Myometrial cell (primary cell): Measurements from ENCODE around the gene FAM240A. TPM values are rescaled to one million over a fixed set of nuclear protein-coding genes. Genes with fewer than 3 reads are reported as not detected.

ENCODE experiments used
- total RNA-seq: library from RNA; depleted of rRNA; stranded (reverse); fragments of >200 nt; gene quantifications from 2 replicates; pipeline ENCODE4 v1.2.3, GENCODE V29; 2015

The FAM240A gene
- not detected in 2 replicates for total RNA-seq

GRCh38 chr3:46612324-46612723 is at the start of gene FAM240A:
Gene FAM240A, plus strand, starts transcription at chr3:46612525. Its CDS starts 159 bp downstream, at chr3:46612684.

GRCh38 chr3:46566040-46566641 is 46.2 kb upstream of the FAM240A start, which contains the start of gene LRRC2:
Gene LRRC2, minus strand, starts transcription at chr3:46566302. Its CDS starts 14,711 bp downstream, at chr3:46551591.

Other genes with a start within 250 kb of the FAM240A start
- gene CCR5, start 241.6 kb upstream of the FAM240A start, total RNA-seq: not detected in 2 replicates
- gene CCRL2, start 205.3 kb upstream of the FAM240A start, total RNA-seq: 5.0 and 6.6 TPM in 2 replicates
- not detected in 2 replicates for gene LTF, start 147.6 kb upstream of the FAM240A start, total RNA-seq
- gene RTP3, start 114.5 kb upstream of the FAM240A start, total RNA-seq: not detected in 2 replicates
- 0.18 TPM in 1 of 2 replicates, not detected in the other for gene LRRC2, start 46.2 kb upstream of the FAM240A start, total RNA-seq
- 1.8 and 2.3 TPM in 2 replicates for gene ALS2CL, start 81.2 kb downstream of the FAM240A start, total RNA-seq
- gene TMIE, start 88.9 kb downstream of the FAM240A start, total RNA-seq: not detected in 2 replicates
- not detected in 2 replicates for gene PRSS50, start 105.3 kb downstream of the FAM240A start, total RNA-seq